Thyroid gland (tissue), 4 donors: ENCODE data around the gene GTF2A2.
"Not testable (repeated sequence)": the region's sequence is repeated elsewhere in the genome, so short reads cannot be mapped to it uniquely, and the experiment has no call there.

Source experiments
- POLR2A ChIP-seq, 2 donors: fragments of 450-650 bp; IDR thresholded peaks; one replicate each; pipeline ENCODE4 v1.6.1; 2017; ENCODE audit warnings: antibody characterized with exemption in 2 of 2, mild to moderate bottlenecking in 2 of 2, moderate library complexity in 1 of 2
- TF ChIP-seq, protein P1 (sequence below), 6 experiments: fragments of 200-600 bp in 3 of 6; fragments of 450-650 bp in 3 of 6; sonication (generic) in 3 of 6; IDR thresholded peaks; one replicate each; pipeline ENCODE4 v1.5.1; 2016 to 2019; ENCODE audit warnings: antibody characterized with exemption in 6 of 6, mild to moderate bottlenecking in 2 of 6, inconsistent platforms in 1 of 6, moderate library complexity in 1 of 6

DNA sequence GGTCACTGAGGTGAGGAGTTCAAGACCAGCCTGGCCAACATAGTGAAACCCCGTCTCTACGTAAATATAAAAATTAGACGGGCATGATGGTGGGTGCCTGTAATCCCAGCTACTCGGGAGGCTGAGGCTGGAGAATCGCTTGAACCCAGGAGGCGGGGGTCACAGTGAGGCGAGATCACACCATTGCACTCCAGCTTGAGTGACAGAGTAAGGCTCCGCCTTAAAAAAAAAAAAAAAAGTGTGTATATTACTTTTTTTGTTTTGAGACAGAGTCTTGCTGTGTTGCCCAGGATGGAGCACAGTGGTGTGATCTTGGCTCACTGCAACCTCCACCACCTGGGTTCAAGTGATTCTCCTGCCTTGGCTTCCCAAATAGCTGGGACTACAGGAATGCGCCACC lies 11.5 kb downstream of the GTF2A2 start:
- TF ChIP-seq, protein P1, sequence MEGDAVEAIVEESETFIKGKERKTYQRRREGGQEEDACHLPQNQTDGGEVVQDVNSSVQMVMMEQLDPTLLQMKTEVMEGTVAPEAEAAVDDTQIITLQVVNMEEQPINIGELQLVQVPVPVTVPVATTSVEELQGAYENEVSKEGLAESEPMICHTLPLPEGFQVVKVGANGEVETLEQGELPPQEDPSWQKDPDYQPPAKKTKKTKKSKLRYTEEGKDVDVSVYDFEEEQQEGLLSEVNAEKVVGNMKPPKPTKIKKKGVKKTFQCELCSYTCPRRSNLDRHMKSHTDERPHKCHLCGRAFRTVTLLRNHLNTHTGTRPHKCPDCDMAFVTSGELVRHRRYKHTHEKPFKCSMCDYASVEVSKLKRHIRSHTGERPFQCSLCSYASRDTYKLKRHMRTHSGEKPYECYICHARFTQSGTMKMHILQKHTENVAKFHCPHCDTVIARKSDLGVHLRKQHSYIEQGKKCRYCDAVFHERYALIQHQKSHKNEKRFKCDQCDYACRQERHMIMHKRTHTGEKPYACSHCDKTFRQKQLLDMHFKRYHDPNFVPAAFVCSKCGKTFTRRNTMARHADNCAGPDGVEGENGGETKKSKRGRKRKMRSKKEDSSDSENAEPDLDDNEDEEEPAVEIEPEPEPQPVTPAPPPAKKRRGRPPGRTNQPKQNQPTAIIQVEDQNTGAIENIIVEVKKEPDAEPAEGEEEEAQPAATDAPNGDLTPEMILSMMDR (IDR thresholded peaks at IDR 0.05), result not testable (repeated sequence)
- TF ChIP-seq POLR2A (IDR thresholded peaks at IDR 0.05), result not testable (repeated sequence)
